GM12878 (cell line): ENCODE data around the gene IQCH. TPM values are rescaled to one million over a fixed set of nuclear protein-coding genes. Genes with fewer than 3 reads are reported as not detected.

Experiments
- ATAC-seq: fragments of 200-7000 bp; cut with Tn5 transposase; 3 replicates; pipeline ENCODE4 v1.9.1; 2020; ENCODE audit warnings: mild to moderate bottlenecking, moderate library complexity
- BruUV-seq: library from RNA; stranded (reverse); fragments of 400-500 nt; replicated peaks from 2 replicates; lab custom pipeline; 2021; lab: Mats Ljungman, UMichigan
- CTCF ChIA-PET: fragments of 300-600 bp; sonication (Branson Sonifier 250); formaldehyde crosslinking; extraction: SDS; loops from one replicate; lab custom pipeline; 2021; ENCODE audit warnings: inconsistent platforms; lab: Yijun Ruan, JAX
- POLR2A ChIA-PET: fragments of 350-600 bp; formaldehyde crosslinking; extraction: SDS; loops from one replicate; lab custom pipeline; 2021; ENCODE audit warnings: inconsistent platforms; lab: Charles Lee
- RAD21 ChIA-PET: fragments of 300-600 bp; sonication (Branson Sonifier 250); formaldehyde crosslinking; loops from one replicate; lab custom pipeline; 2023; ENCODE audit warnings: antibody characterized with exemption; ENCODE audit not compliant: unreplicated experiment; lab: Charles Lee
- SMC1A ChIA-PET: fragments of 300-600 bp; sonication (Branson Sonifier 250); formaldehyde crosslinking; loops from one replicate; lab custom pipeline; 2023; ENCODE audit not compliant: unreplicated experiment, uncharacterized antibody; lab: Charles Lee
- DNase-seq: peaks from one replicate; pipeline ENCODE4 v3.0.0-alpha.2; 2011; ENCODE audit warnings: low read depth, low spot score
- FAIRE-seq: peaks from 3 replicates; lab custom pipeline; 2011; peaks lifted over from hg19 to GRCh38; lab: Jason Lieb, UNC
- H2AFZ ChIP-seq: 2 replicates; pipeline ENCODE4 v1.6.0; 2011; ENCODE audit warnings: low read depth, low read length, control low read depth; ENCODE audit not compliant: control insufficient read depth
- H3K27ac ChIP-seq: 2 replicates; pipeline ENCODE4 v1.5.1; 2011; ENCODE audit warnings: control low read depth; ENCODE audit not compliant: control insufficient read depth, insufficient read depth
- H3K27me3 ChIP-seq, 2 experiments: replicated peaks in 1 of 2; 2 replicates each; pipeline versions ENCODE4 v1.6.0 to v1.6.1; 2011; ENCODE audit warnings: low read length in 1 of 2; ENCODE audit not compliant: control insufficient read depth in 2 of 2, insufficient read depth in 2 of 2
- H3K36me3 ChIP-seq, 2 experiments: 2 replicates each; pipeline ENCODE4 v1.5.1; 2011; ENCODE audit warnings: low read length in 1 of 2; ENCODE audit not compliant: control insufficient read depth in 2 of 2, insufficient read depth in 2 of 2
- H3K4me1 ChIP-seq: 2 replicates; pipeline ENCODE4 v1.6.1; 2011; ENCODE audit warnings: mild to moderate bottlenecking, low read length, moderate library complexity, mixed read lengths; ENCODE audit not compliant: control insufficient read depth, insufficient read depth
- H3K4me2 ChIP-seq: 2 replicates; pipeline ENCODE4 v1.6.0; 2011; ENCODE audit warnings: control low read depth; ENCODE audit not compliant: control insufficient read depth, insufficient read depth
- H3K4me3 ChIP-seq: fragments of 200-600 bp; sonication (generic); 2 replicates; pipeline ENCODE4 v1.5.1; 2016
- H3K79me2 ChIP-seq: 2 replicates; pipeline ENCODE4 v1.6.0; 2011; ENCODE audit warnings: low read length; ENCODE audit not compliant: control insufficient read depth, insufficient read depth
- H3K9ac ChIP-seq: 2 replicates; pipeline ENCODE4 v1.8.0; 2011; ENCODE audit warnings: low read length, control low read depth, mixed read lengths; ENCODE audit not compliant: control insufficient read depth, insufficient read depth
- H3K9me3 ChIP-seq: replicated peaks from 3 replicates; pipeline ENCODE4 v1.5.1; 2011; ENCODE audit warnings: mild to moderate bottlenecking, low read length; ENCODE audit not compliant: control insufficient read depth, insufficient read depth
- H4K20me1 ChIP-seq: 2 replicates; pipeline ENCODE4 v1.6.0; 2011; ENCODE audit not compliant: control insufficient read depth, insufficient read depth
- ATF7 ChIP-seq: fragments of 450-650 bp; IDR thresholded peaks from 2 replicates; pipeline ENCODE4 v1.6.1; 2016; ENCODE audit warnings: low read depth, mild to moderate bottlenecking
- CEBPB ChIP-seq, 2 experiments: fragments of 150-350 bp in 1 of 2; IDR thresholded peaks; 2 replicates each; pipeline ENCODE4 v1.6.1; 2012 to 2014; ENCODE audit warnings: low read depth in 2 of 2, low read length in 2 of 2, borderline replicate concordance in 1 of 2, inconsistent platforms in 1 of 2
- CREM ChIP-seq: IDR thresholded peaks from 2 replicates; pipeline ENCODE4 v1.6.1; 2014; ENCODE audit warnings: antibody characterized with exemption, low read depth
- HDGF ChIP-seq: fragments of 450-650 bp; IDR thresholded peaks from 2 replicates; pipeline ENCODE4 v1.6.1; 2016; ENCODE audit warnings: antibody characterized with exemption
- JUNB ChIP-seq: IDR thresholded peaks from 2 replicates; pipeline ENCODE4 v1.6.1; 2016; ENCODE audit warnings: antibody characterized with exemption, mild to moderate bottlenecking
- NR2F1 ChIP-seq: fragments of 450-650 bp; conservative IDR thresholded peaks from 2 replicates; pipeline ENCODE4 v1.6.1; 2017; ENCODE audit warnings: mild to moderate bottlenecking
- POU2F2 ChIP-seq: IDR thresholded peaks from 3 replicates; pipeline ENCODE4 v1.6.1; 2011; ENCODE audit warnings: low read depth, mild to moderate bottlenecking, low read length, borderline replicate concordance
- RELB ChIP-seq: fragments of 450-650 bp; IDR thresholded peaks from 2 replicates; pipeline ENCODE4 v1.6.1; 2017; ENCODE audit warnings: low read depth, mild to moderate bottlenecking, moderate library complexity
- SIN3A ChIP-seq: IDR thresholded peaks from 2 replicates; pipeline ENCODE4 v1.6.1; 2012; ENCODE audit warnings: low read depth, low read length, improper control_type of control experiment
- SP1 ChIP-seq: IDR thresholded peaks from one replicate; pipeline ENCODE4 v1.6.1; 2011; ENCODE audit warnings: low read depth, low read length
- STAT3 ChIP-seq: IDR thresholded peaks from 2 replicates; pipeline ENCODE4 v1.6.1; 2011; ENCODE audit warnings: low read depth, low read length, improper control_type of control experiment
- TARDBP ChIP-seq: IDR thresholded peaks from 2 replicates; pipeline ENCODE4 v1.6.1; 2016; ENCODE audit warnings: borderline replicate concordance
- USF1 ChIP-seq: IDR thresholded peaks from 2 replicates; pipeline ENCODE4 v1.6.1; 2011; ENCODE audit warnings: borderline replicate concordance, low read depth, mild to moderate bottlenecking, moderate library complexity, mixed read lengths, low read length; ENCODE audit not compliant: insufficient read depth; ENCODE audit errors: extremely low read length
- ZNF592 ChIP-seq: fragments of 450-650 bp; IDR thresholded peaks from 2 replicates; pipeline ENCODE4 v1.6.1; 2017; ENCODE audit warnings: mild to moderate bottlenecking, moderate library complexity
- ZNF687 ChIP-seq: fragments of 450-650 bp; IDR thresholded peaks from 2 replicates; pipeline ENCODE4 v1.6.1; 2017; ENCODE audit warnings: mild to moderate bottlenecking, moderate library complexity
- WGBS: methylation state at CpG from one replicate; pipeline ENCODE4 v1.1.6; 2016; ENCODE audit warnings: low lambda C conversion rate; ENCODE audit not compliant: insufficient replicate concordance, insufficient coverage; ENCODE audit errors: missing lambda C conversion rate; 5-methylcytosine and 5-hydroxymethylcytosine counted together
- in situ Hi-C: fragments of 300-500 bp; cut with MboI; formaldehyde crosslinking; loops from 9 replicates; pipeline ENCODE4 v1.14.3; 2018; ENCODE audit warnings: mixed read lengths
- intact Hi-C: fragments of 100-400 bp; cut with micrococcal nuclease; formaldehyde crosslinking; loops from one replicate; pipeline ENCODE4 v1.14.2; 2022; ENCODE audit not compliant: unreplicated experiment
- polyA plus RNA-seq, 11 experiments: library from polyadenylated mRNA; depleted of rRNA in 4 of 11; unstranded in 6 of 11; stranded (reverse) in 5 of 11; fragments of >200 nt; fragmentation: Nextera tagmentation in 4 of 11; fragmentation: Illumina TruSeq in 1 of 11; extraction: Ambion mirVana in 4 of 11; extraction: Trizol in 1 of 11; gene quantifications; 1 replicate in 1 of 11; 2 replicates in 10 of 11; pipeline versions ENCODE4 v1.2.1 to v1.2.3, GENCODE V29; 2011 to 2016; ENCODE audit warnings: inconsistent platforms in 2 of 11, missing spikeins in 2 of 11, low read depth in 1 of 11
- total RNA-seq, 4 experiments: library from RNA; depleted of rRNA in 3 of 4; stranded (reverse); fragments of >200 nt in 3 of 4; fragmentation: Illumina TruSeq in 1 of 4; extraction: Trizol in 1 of 4; gene quantifications; 2 replicates each; pipeline versions ENCODE4 v1.2.1 to v1.2.3, GENCODE V29; 2013 to 2021

The IQCH gene
- total and polyA plus RNA-seq, 10 of the 15 experiments (the other 5 are each of a cell fraction or from before 2014, with no cell fraction given), result 0.29 to 1.3 (median 0.99) TPM

- SMC1A ChIA-PET, result no interaction called here
- H3K9me3 ChIP-seq, result no peaks in the 10 kb centered on the region
- POLR2A ChIA-PET, result no interaction called here
- H3K4me1 ChIP-seq, result no peaks in the 10 kb centered on the region
- no peak for TF ChIP-seq RELB
- TF ChIP-seq USF1, result no peak
- TF ChIP-seq SP1, result no peak
- TF ChIP-seq CEBPB (IDR thresholded peaks at IDR 0.05; ENCODE audit: borderline replicate concordance in 1 of 2, low read depth in 2 of 2, low read length in 2 of 2), result no peak
- no peak for TF ChIP-seq POU2F2
- no peak for TF ChIP-seq STAT3
- TF ChIP-seq ATF7, result no peak
- TF ChIP-seq ZNF592, result no peak
- no peak for TF ChIP-seq SIN3A
- no peak for TF ChIP-seq HDGF
- TF ChIP-seq ZNF687, result no peak
- TF ChIP-seq JUNB, result no peak
- no peak for TF ChIP-seq NR2F1
- TF ChIP-seq TARDBP, result no peak
- TF ChIP-seq CREM, result no peak
- 0% methylated on average over 1 of the region's 1 CpG for WGBS
- FAIRE-seq, result no peak
- no peaks in the 10 kb centered on the region for H3K27me3 ChIP-seq
- CTCF ChIA-PET, result no interaction called here
- intact Hi-C loops (no loop called here), in situ Hi-C loops (no loop called here)
- no peaks in the 10 kb centered on the region for H3K79me2 ChIP-seq
- no peak overlapping the region for H3K4me2 ChIP-seq
- RAD21 ChIA-PET, result no interaction called here
- BruUV-seq, result no TSS peak
- DNase-seq, result no peak
- H3K9ac ChIP-seq, result no peak overlapping the region
- no peaks in the 10 kb centered on the region for H4K20me1 ChIP-seq
- ATAC-seq, result no peak
- H2AFZ ChIP-seq, result no peak overlapping the region
- H3K27ac ChIP-seq, result no peak overlapping the region
- H3K36me3 ChIP-seq, result no peaks in the 10 kb centered on the region
- no peak overlapping the region for H3K4me3 ChIP-seq
Measured at GRCh38 chr15:67350042-67350441, 95.5 kb downstream of the IQCH start.
